GM12878 (cell line): ENCODE data around the gene C19orf47. TPM values are rescaled to one million over a fixed set of nuclear protein-coding genes. Genes with fewer than 3 reads are reported as not detected.

ENCODE experiments used
- CBX5 ChIP-seq: sonication (generic); IDR thresholded peaks from 2 replicates; pipeline ENCODE4 v1.6.1; 2016; ENCODE audit warnings: low read depth, moderate library complexity, mild to moderate bottlenecking, inconsistent platforms
- CHD1 ChIP-seq: IDR thresholded peaks from 2 replicates; pipeline ENCODE4 v1.6.1; 2012; ENCODE audit warnings: low read depth, low read length, improper control_type of control experiment
- DPF2 ChIP-seq: fragments of 450-650 bp; IDR thresholded peaks from 2 replicates; pipeline ENCODE4 v1.6.1; 2017; ENCODE audit warnings: mild to moderate bottlenecking
- FOXM1 ChIP-seq: IDR thresholded peaks from 2 replicates; pipeline ENCODE4 v1.6.1; 2012; ENCODE audit warnings: low read depth, mild to moderate bottlenecking, inconsistent platforms, low read length, moderate library complexity
- HDAC2 ChIP-seq: fragments of 200-600 bp; sonication (generic); IDR thresholded peaks from 2 replicates; pipeline ENCODE4 v1.6.1; 2017
- IKZF1 ChIP-seq: fragments of 450-650 bp; conservative IDR thresholded peaks from 2 replicates; pipeline ENCODE4 v1.6.1; 2017; ENCODE audit warnings: antibody characterized with exemption, mild to moderate bottlenecking
- IRF3 ChIP-seq: fragments of 450-650 bp; IDR thresholded peaks from 2 replicates; pipeline ENCODE4 v1.6.1; 2014; ENCODE audit warnings: mild to moderate bottlenecking
- MYB ChIP-seq: fragments of 150-350 bp; IDR thresholded peaks from 2 replicates; pipeline ENCODE4 v1.6.1; 2014; ENCODE audit warnings: mild to moderate bottlenecking, low read depth, low read length, borderline replicate concordance
- PBX3 ChIP-seq: IDR thresholded peaks from 2 replicates; pipeline ENCODE4 v1.6.1; 2011; ENCODE audit warnings: mild to moderate bottlenecking, low read depth, low read length, moderate library complexity; ENCODE audit not compliant: insufficient replicate concordance
- PKNOX1 ChIP-seq: fragments of 450-650 bp; IDR thresholded peaks from 2 replicates; pipeline ENCODE4 v1.6.1; 2016; ENCODE audit warnings: mild to moderate bottlenecking
- POLR2A ChIP-seq: IDR thresholded peaks from 2 replicates; pipeline ENCODE4 v1.6.1; 2011; ENCODE audit warnings: low read depth, mild to moderate bottlenecking, low read length
- RUNX3 ChIP-seq: IDR thresholded peaks from 2 replicates; pipeline ENCODE4 v1.6.1; 2012; ENCODE audit warnings: low read length, inconsistent platforms
- SMAD1 ChIP-seq: fragments of 450-650 bp; IDR thresholded peaks from 2 replicates; pipeline ENCODE4 v1.6.1; 2018; ENCODE audit warnings: mild to moderate bottlenecking, low read depth; ENCODE audit not compliant: partially characterized antibody
- SMAD5 ChIP-seq: IDR thresholded peaks from 2 replicates; pipeline ENCODE4 v1.6.1; 2016; ENCODE audit warnings: antibody characterized with exemption, low read depth
- SMC3 ChIP-seq: IDR thresholded peaks from 2 replicates; pipeline ENCODE4 v1.6.1; 2011; ENCODE audit warnings: low read length, improper control_type of control experiment, borderline replicate concordance
- WRNIP1 ChIP-seq: IDR thresholded peaks from 2 replicates; pipeline ENCODE4 v1.6.1; 2011; ENCODE audit warnings: low read depth, low read length, improper control_type of control experiment, borderline replicate concordance
- ZZZ3 ChIP-seq: IDR thresholded peaks from 2 replicates; pipeline ENCODE4 v1.6.1; 2011; ENCODE audit warnings: low read depth; ENCODE audit not compliant: control insufficient read depth, insufficient read length
- polyA plus RNA-seq, 11 experiments: library from polyadenylated mRNA; depleted of rRNA in 4 of 11; unstranded in 6 of 11; stranded (reverse) in 5 of 11; fragments of >200 nt; fragmentation: Nextera tagmentation in 4 of 11; fragmentation: Illumina TruSeq in 1 of 11; extraction: Ambion mirVana in 4 of 11; extraction: Trizol in 1 of 11; gene quantifications; 1 replicate in 1 of 11; 2 replicates in 10 of 11; pipeline versions ENCODE4 v1.2.1 to v1.2.3, GENCODE V29; 2011 to 2016; ENCODE audit warnings: inconsistent platforms in 2 of 11, missing spikeins in 2 of 11, low read depth in 1 of 11
- total RNA-seq, 4 experiments: library from RNA; depleted of rRNA in 3 of 4; stranded (reverse); fragments of >200 nt in 3 of 4; fragmentation: Illumina TruSeq in 1 of 4; extraction: Trizol in 1 of 4; gene quantifications; 2 replicates each; pipeline versions ENCODE4 v1.2.1 to v1.2.3, GENCODE V29; 2013 to 2021
- TF ChIP-seq, protein P1 (sequence below): fragments of 450-650 bp; IDR thresholded peaks from 2 replicates; pipeline ENCODE4 v1.6.1; 2017; ENCODE audit warnings: antibody characterized with exemption, mild to moderate bottlenecking, moderate library complexity
- TF ChIP-seq, protein P2 (sequence below): IDR thresholded peaks from 2 replicates; pipeline ENCODE4 v1.6.1; 2011; ENCODE audit warnings: low read depth, mild to moderate bottlenecking, low read length, moderate library complexity, borderline replicate concordance; ENCODE audit errors: extremely low read depth
- TF ChIP-seq, protein P3 (sequence below): IDR thresholded peaks from 2 replicates; pipeline ENCODE4 v1.6.1; 2012; ENCODE audit warnings: low read length, inconsistent platforms
- TF ChIP-seq, protein P4 (sequence below): fragments of 450-650 bp; IDR thresholded peaks from 2 replicates; pipeline ENCODE4 v1.6.1; 2017; ENCODE audit warnings: borderline replicate concordance

Gene C19orf47
- total and polyA plus RNA-seq, 10 of the 15 experiments (the other 5 are each of a cell fraction or from before 2014, with no cell fraction given) = 0.11 to 29.1 (median 20.2) TPM

- TF ChIP-seq, protein P1, sequence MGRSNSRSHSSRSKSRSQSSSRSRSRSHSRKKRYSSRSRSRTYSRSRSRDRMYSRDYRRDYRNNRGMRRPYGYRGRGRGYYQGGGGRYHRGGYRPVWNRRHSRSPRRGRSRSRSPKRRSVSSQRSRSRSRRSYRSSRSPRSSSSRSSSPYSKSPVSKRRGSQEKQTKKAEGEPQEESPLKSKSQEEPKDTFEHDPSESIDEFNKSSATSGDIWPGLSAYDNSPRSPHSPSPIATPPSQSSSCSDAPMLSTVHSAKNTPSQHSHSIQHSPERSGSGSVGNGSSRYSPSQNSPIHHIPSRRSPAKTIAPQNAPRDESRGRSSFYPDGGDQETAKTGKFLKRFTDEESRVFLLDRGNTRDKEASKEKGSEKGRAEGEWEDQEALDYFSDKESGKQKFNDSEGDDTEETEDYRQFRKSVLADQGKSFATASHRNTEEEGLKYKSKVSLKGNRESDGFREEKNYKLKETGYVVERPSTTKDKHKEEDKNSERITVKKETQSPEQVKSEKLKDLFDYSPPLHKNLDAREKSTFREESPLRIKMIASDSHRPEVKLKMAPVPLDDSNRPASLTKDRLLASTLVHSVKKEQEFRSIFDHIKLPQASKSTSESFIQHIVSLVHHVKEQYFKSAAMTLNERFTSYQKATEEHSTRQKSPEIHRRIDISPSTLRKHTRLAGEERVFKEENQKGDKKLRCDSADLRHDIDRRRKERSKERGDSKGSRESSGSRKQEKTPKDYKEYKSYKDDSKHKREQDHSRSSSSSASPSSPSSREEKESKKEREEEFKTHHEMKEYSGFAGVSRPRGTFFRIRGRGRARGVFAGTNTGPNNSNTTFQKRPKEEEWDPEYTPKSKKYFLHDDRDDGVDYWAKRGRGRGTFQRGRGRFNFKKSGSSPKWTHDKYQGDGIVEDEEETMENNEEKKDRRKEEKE = no peak
- TF ChIP-seq IRF3 (no peak), ZZZ3 (no peak), CBX5 (no peak), RUNX3 (peak; percentile 97), CHD1 (no peak), POLR2A (peak; percentile 71), WRNIP1 (no peak), MYB (no peak), IKZF1 (peak; percentile 83), SMAD1 (no peak), HDAC2 (no peak), PKNOX1 (peak; percentile 36; the same call in 1 of the 2 replicates), SMC3 (no peak), FOXM1 (no peak), PBX3 (no peak), SMAD5 (no peak), DPF2 (peak; percentile 69; the same call in 1 of the 2 replicates)
- TF ChIP-seq, protein P2, sequence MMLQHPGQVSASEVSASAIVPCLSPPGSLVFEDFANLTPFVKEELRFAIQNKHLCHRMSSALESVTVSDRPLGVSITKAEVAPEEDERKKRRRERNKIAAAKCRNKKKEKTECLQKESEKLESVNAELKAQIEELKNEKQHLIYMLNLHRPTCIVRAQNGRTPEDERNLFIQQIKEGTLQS = no peak
- TF ChIP-seq, protein P3, sequence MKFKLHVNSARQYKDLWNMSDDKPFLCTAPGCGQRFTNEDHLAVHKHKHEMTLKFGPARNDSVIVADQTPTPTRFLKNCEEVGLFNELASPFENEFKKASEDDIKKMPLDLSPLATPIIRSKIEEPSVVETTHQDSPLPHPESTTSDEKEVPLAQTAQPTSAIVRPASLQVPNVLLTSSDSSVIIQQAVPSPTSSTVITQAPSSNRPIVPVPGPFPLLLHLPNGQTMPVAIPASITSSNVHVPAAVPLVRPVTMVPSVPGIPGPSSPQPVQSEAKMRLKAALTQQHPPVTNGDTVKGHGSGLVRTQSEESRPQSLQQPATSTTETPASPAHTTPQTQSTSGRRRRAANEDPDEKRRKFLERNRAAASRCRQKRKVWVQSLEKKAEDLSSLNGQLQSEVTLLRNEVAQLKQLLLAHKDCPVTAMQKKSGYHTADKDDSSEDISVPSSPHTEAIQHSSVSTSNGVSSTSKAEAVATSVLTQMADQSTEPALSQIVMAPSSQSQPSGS = peak; percentile 48; the same call in 1 of the 2 replicates
- TF ChIP-seq, protein P4, sequence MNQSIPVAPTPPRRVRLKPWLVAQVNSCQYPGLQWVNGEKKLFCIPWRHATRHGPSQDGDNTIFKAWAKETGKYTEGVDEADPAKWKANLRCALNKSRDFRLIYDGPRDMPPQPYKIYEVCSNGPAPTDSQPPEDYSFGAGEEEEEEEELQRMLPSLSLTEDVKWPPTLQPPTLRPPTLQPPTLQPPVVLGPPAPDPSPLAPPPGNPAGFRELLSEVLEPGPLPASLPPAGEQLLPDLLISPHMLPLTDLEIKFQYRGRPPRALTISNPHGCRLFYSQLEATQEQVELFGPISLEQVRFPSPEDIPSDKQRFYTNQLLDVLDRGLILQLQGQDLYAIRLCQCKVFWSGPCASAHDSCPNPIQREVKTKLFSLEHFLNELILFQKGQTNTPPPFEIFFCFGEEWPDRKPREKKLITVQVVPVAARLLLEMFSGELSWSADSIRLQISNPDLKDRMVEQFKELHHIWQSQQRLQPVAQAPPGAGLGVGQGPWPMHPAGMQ = no peak
Measured at GRCh38 chr19:40355975-40356680, 7.9 kb upstream of the C19orf47 start (continued).
